Measurements from ENCODE around the gene RUVBL2. TPM values are rescaled to one million over a fixed set of nuclear protein-coding genes. Genes with fewer than 3 reads are reported as not detected.

Gene RUVBL2
- total RNA-seq, 1 experiment from 2014 or later: 199 TPM

GRCh38 chr19:48964205-48965039 is 29.3 kb upstream of the RUVBL2 start:
- Mint-ChIP-seq H3K36me3 (ENCODE audit: insufficient read depth, unreplicated experiment) (peaks cover 93% of the 10 kb centered on the region), H3K9me3 (ENCODE audit: low read depth, unreplicated experiment) (no peaks in the 10 kb centered on the region), H3K27me3 (ENCODE audit: unreplicated experiment) (no peaks in the 10 kb centered on the region), H3K4me3 (ENCODE audit: low read depth, unreplicated experiment) (peak overlapping the region; percentile 98), H3K4me1 (ENCODE audit: low read depth, unreplicated experiment) (peaks cover 50% of the 10 kb centered on the region), H3K27ac (ENCODE audit: unreplicated experiment) (peak overlapping the region; percentile 99)
- CTCF ChIA-PET: interaction anchor here (0.7 to 1.3 kb wide), 3 partner anchors 10 to 122 kb away, joined by 3 to 4 read pairs (median 3); partner anchors contain the start of gene BAX
- BruUV-seq (replicated peaks): TSS peak; percentile 21
- TF ChIP-seq CTCF (IDR thresholded peaks at IDR 0.05; ENCODE audit: unreplicated experiment): no peak
- intact Hi-C loops (cut with micrococcal nuclease; ENCODE audit: unreplicated experiment): loop anchor here (2.0 to 5.0 kb wide), 2 partner anchors 90 to 327 kb away; partner anchors contain the start of gene DBP
- peak; percentile 38 for DNase-seq

DNA sequence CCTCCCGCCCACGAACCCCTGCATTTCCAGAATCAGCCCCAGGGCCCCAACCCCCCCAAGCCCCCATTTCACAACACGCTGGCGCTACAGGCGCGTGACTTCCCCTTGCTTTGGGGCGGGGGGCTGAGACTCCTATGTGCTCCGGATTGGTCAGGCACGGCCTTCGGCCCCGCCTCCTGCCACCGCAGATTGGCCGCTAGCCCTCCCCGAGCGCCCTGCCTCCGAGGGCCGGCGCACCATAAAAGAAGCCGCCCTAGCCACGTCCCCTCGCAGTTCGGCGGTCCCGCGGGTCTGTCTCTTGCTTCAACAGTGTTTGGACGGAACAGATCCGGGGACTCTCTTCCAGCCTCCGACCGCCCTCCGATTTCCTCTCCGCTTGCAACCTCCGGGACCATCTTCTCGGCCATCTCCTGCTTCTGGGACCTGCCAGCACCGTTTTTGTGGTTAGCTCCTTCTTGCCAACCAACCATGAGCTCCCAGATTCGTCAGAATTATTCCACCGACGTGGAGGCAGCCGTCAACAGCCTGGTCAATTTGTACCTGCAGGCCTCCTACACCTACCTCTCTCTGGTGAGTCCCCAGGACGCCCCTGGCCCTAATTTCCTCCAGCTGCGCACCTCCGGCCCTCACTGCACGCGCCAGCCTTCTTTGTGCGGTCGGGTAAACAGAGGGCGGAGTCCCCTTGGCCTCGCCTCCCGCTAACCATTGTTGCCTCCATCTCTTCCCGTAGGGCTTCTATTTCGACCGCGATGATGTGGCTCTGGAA is 28.5 kb upstream of the RUVBL2 start, which contains the start of gene FTL:
Gene FTL (plus strand): TSS at position 270 of the 766 bp plus-strand sequence. CDS start 199 bp downstream, at position 469.
- H3K36me3 Mint-ChIP-seq (ENCODE audit: insufficient read depth, unreplicated experiment): peaks cover 96% of the 10 kb centered on the region
- CTCF ChIA-PET: interaction anchor here (0.7 to 1.2 kb wide), 2 partner anchors 111 to 122 kb away, joined by 3 read pairs; no protein-coding TSS in a partner anchor
- BruUV-seq (replicated peaks): no TSS peak

DNA sequence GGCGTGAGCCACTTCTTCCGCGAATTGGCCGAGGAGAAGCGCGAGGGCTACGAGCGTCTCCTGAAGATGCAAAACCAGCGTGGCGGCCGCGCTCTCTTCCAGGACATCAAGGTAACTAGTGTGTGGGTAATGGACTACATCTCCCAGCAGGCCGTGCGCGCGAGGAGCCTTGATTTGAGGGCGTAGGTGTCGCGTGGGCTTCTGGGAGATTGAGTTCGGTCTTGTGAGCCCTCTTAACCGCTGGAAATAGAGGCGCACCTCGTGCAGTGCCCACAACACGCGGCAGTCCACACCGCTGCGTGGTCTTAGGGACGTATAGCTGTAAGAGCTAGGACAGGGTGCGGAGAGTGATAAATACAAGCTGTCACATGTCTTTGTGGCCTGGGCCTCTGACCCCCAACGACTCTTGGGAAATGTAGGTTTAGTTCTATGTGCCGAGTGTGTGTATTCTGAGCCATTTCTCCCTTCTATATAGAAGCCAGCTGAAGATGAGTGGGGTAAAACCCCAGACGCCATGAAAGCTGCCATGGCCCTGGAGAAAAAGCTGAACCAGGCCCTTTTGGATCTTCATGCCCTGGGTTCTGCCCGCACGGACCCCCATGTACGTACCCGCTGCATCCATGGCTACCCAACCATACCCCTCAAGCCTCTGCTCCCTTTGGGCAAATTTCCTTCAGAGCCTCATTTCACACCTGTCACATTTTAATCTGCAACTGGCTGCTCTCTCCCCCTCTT is 27.7 kb upstream of the RUVBL2 start:
- Mint-ChIP-seq H3K4me3 (ENCODE audit: low read depth, unreplicated experiment) (peak overlapping the region; percentile 98), H3K4me1 (ENCODE audit: low read depth, unreplicated experiment) (peaks cover 47% of the 10 kb centered on the region), H3K27me3 (ENCODE audit: unreplicated experiment) (no peaks in the 10 kb centered on the region), H3K27ac (ENCODE audit: unreplicated experiment) (peak overlapping the region; percentile 99), H3K9me3 (ENCODE audit: low read depth, unreplicated experiment) (no peaks in the 10 kb centered on the region), H3K36me3 (ENCODE audit: insufficient read depth, unreplicated experiment) (peaks cover 90% of the 10 kb centered on the region)
- TSS peak; percentile 92 for BruUV-seq (replicated peaks)
- peak; percentile 87 for DNase-seq
- CTCF ChIA-PET: interaction anchor here (1.2 to 1.4 kb wide), 2 partner anchors 28 to 123 kb away, joined by 3 to 4 read pairs; partner anchors contain the start of genes GYS1 and RUVBL2
- intact Hi-C loops (cut with micrococcal nuclease; ENCODE audit: unreplicated experiment): loop anchor here (2.0 to 5.0 kb wide), 2 partner anchors 91 to 329 kb away; partner anchors contain the start of gene DBP
- no peak for TF ChIP-seq CTCF (IDR thresholded peaks at IDR 0.05; ENCODE audit: unreplicated experiment)

More for the DNA sequence above, 28.5 kb upstream of the RUVBL2 start, which contains the start of gene FTL:
- no peak for TF ChIP-seq CTCF (IDR thresholded peaks at IDR 0.05; ENCODE audit: unreplicated experiment)
- no peaks in the 10 kb centered on the region for H3K27me3 Mint-ChIP-seq (ENCODE audit: unreplicated experiment)
- H3K9me3 Mint-ChIP-seq (ENCODE audit: low read depth, unreplicated experiment): no peaks in the 10 kb centered on the region
- H3K27ac Mint-ChIP-seq (ENCODE audit: unreplicated experiment): peak within 1 kb of the TSS; percentile 99
- intact Hi-C loops (cut with micrococcal nuclease; ENCODE audit: unreplicated experiment): loop anchor here (2.0 to 5.0 kb wide), 2 partner anchors 90 to 328 kb away; partner anchors contain the start of gene DBP
- H3K4me3 Mint-ChIP-seq (ENCODE audit: low read depth, unreplicated experiment): peak within 1 kb of the TSS; percentile 98
- peaks cover 50% of the 10 kb centered on the region for H3K4me1 Mint-ChIP-seq (ENCODE audit: low read depth, unreplicated experiment)
- DNase-seq: peak; percentile 97

All from Calu3 (cell line).